Islet precursor cell (in vitro differentiated cells): Measurements from ENCODE around the gene KRTAP4-8.
"Not testable (repeated sequence)": the region's sequence is repeated elsewhere in the genome, so short reads cannot be mapped to it uniquely, and the experiment has no call there.

ENCODE experiments used
- DNase-seq: peaks from one replicate; pipeline ENCODE4 v3.0.0-alpha.2; 2018

KRTAP4-8 gene

GRCh38 chr17:41098042-41098441, at the start of gene KRTAP4-8:
TSS of gene KRTAP4-8 (minus strand) at chr17:41098142. CDS start at chr17:41098084, 58 bp downstream.
- DNase-seq = no peak

- no peak for DNase-seq
Observed at GRCh38 chr17:41145261-41145660, 47.3 kb upstream of the KRTAP4-8 start.

- no peak for DNase-seq
Observed at GRCh38 chr17:41144846-41145245, 46.9 kb upstream of the KRTAP4-8 start.

- no peak for DNase-seq
Observed at GRCh38 chr17:41141361-41141760, 43.4 kb upstream of the KRTAP4-8 start.

GRCh38 chr17:41140360-41141131, 42.6 kb upstream of the KRTAP4-8 start, which contains the start of gene KRTAP4-6:
TSS of gene KRTAP4-6 (minus strand) at chr17:41140544. CDS start at chr17:41140487, 57 bp downstream.
- no peak for DNase-seq

- DNase-seq = not testable (repeated sequence)
Observed at GRCh38 chr17:41139865-41140264, 41.9 kb upstream of the KRTAP4-8 start.

- DNase-seq = no peak
Observed at GRCh38 chr17:41133880-41134735, 36.2 kb upstream of the KRTAP4-8 start.

- DNase-seq = no peak
Observed at GRCh38 chr17:41131979-41132378, 34.0 kb upstream of the KRTAP4-8 start.

GRCh38 chr17:41127371-41127770, 29.4 kb upstream of the KRTAP4-8 start:
- DNase-seq = no peak

GRCh38 chr17:41126412-41126811, 28.5 kb upstream of the KRTAP4-8 start:
- DNase-seq = no peak

- DNase-seq = no peak
Observed at GRCh38 chr17:41125064-41125463, 27.1 kb upstream of the KRTAP4-8 start.

GRCh38 chr17:41123991-41124371, 26.0 kb upstream of the KRTAP4-8 start, which contains the start of gene KRTAP4-12:
TSS of gene KRTAP4-12 (minus strand) at chr17:41124182. CDS start at chr17:41124122, 60 bp downstream.
- not testable (repeated sequence) for DNase-seq

GRCh38 chr17:41123292-41123990, 25.5 kb upstream of the KRTAP4-8 start:
- DNase-seq = not testable (repeated sequence)

GRCh38 chr17:41121742-41122141, 23.8 kb upstream of the KRTAP4-8 start:
- DNase-seq = no peak

GRCh38 chr17:41119696-41120690, 22.1 kb upstream of the KRTAP4-8 start:
- not testable (repeated sequence) for DNase-seq

GRCh38 chr17:41118721-41119120, 20.8 kb upstream of the KRTAP4-8 start:
- no peak for DNase-seq

GRCh38 chr17:41117846-41118386, 20.0 kb upstream of the KRTAP4-8 start, which contains the start of gene KRTAP4-11:
TSS of gene KRTAP4-11 (minus strand) at chr17:41118373. CDS start at chr17:41118315, 58 bp downstream.
- not testable (repeated sequence) for DNase-seq

GRCh38 chr17:41116297-41116696, 18.4 kb upstream of the KRTAP4-8 start:
- DNase-seq = no peak

GRCh38 chr17:41111151-41111885, 13.4 kb upstream of the KRTAP4-8 start:
- no peak for DNase-seq

GRCh38 chr17:41108728-41109386, 10.9 kb upstream of the KRTAP4-8 start:
- not testable (repeated sequence) for DNase-seq
